Loucy (cell line): Measurements from ENCODE around the gene HS3ST2.

Experiments used
- H2AFZ ChIP-seq: fragments of 200-600 bp; sonication (generic); 2 replicates; pipeline ENCODE4 v1.6.0; 2016; ENCODE audit warnings: antibody characterized with exemption, mild to moderate bottlenecking, low read length, moderate library complexity
- H3F3A ChIP-seq: fragments of 200-600 bp; 2 replicates; pipeline ENCODE4 v1.6.0; 2016; ENCODE audit warnings: antibody characterized with exemption, low read depth, mild to moderate bottlenecking
- H3K27me3 ChIP-seq: fragments of 200-600 bp; sonication (generic); 2 replicates; pipeline ENCODE4 v1.6.1; 2014; ENCODE audit warnings: low read length, mild to moderate bottlenecking; ENCODE audit not compliant: insufficient read depth, poor library complexity, severe bottlenecking
- H3K36me3 ChIP-seq: fragments of 200-600 bp; sonication (generic); 2 replicates; pipeline ENCODE4 v1.6.1; 2016; ENCODE audit warnings: low read length; ENCODE audit not compliant: insufficient read depth
- H3K4me1 ChIP-seq: fragments of 200-600 bp; sonication (generic); 2 replicates; pipeline ENCODE4 v1.5.1; 2014; ENCODE audit warnings: low read length, mild to moderate bottlenecking; ENCODE audit not compliant: insufficient read depth, poor library complexity, severe bottlenecking
- H3K4me2 ChIP-seq: fragments of 200-600 bp; sonication (generic); 2 replicates; pipeline ENCODE4 v1.6.0; 2014; ENCODE audit warnings: antibody characterized with exemption, low read length, low read depth, mild to moderate bottlenecking; ENCODE audit not compliant: poor library complexity, severe bottlenecking
- H3K4me3 ChIP-seq: fragments of 200-600 bp; sonication (generic); 2 replicates; pipeline ENCODE4 v1.5.1; 2014; ENCODE audit warnings: low read length, mild to moderate bottlenecking, mixed read lengths; ENCODE audit not compliant: poor library complexity, severe bottlenecking
- H3K79me2 ChIP-seq: fragments of 200-600 bp; sonication (generic); 2 replicates; pipeline ENCODE4 v1.6.1; 2014; ENCODE audit warnings: low read length; ENCODE audit not compliant: insufficient read depth
- H3K9ac ChIP-seq: fragments of 200-600 bp; sonication (generic); 2 replicates; pipeline ENCODE4 v1.6.0; 2014; ENCODE audit warnings: mild to moderate bottlenecking, low read depth, low read length, moderate library complexity; ENCODE audit not compliant: poor library complexity, severe bottlenecking
- H3K9me2 ChIP-seq: fragments of 200-600 bp; sonication (generic); replicated peaks from 2 replicates; pipeline ENCODE4 v1.6.1; 2016; ENCODE audit warnings: low read depth, low read length, mixed read lengths
- H3K9me3 ChIP-seq: fragments of 200-600 bp; sonication (generic); 2 replicates; pipeline ENCODE4 v1.6.1; 2014; ENCODE audit warnings: mild to moderate bottlenecking, antibody characterized with exemption, low read length, low read depth; ENCODE audit not compliant: insufficient read depth
- H4K20me1 ChIP-seq: fragments of 200-600 bp; sonication (generic); 2 replicates; pipeline ENCODE4 v1.6.0; 2014; ENCODE audit warnings: antibody characterized with exemption, low read length, mild to moderate bottlenecking; ENCODE audit not compliant: insufficient read depth, poor library complexity, severe bottlenecking
- CTCF ChIP-seq: fragments of 200-600 bp; sonication (generic); conservative IDR thresholded peaks from 2 replicates; pipeline ENCODE4 v1.5.1; 2014; ENCODE audit warnings: mild to moderate bottlenecking, antibody characterized with exemption, low read length
- EZH2phosphoT487 ChIP-seq: fragments of 200-600 bp; IDR thresholded peaks from 2 replicates; pipeline ENCODE4 v1.6.1; 2018; ENCODE audit warnings: antibody characterized with exemption, mild to moderate bottlenecking, moderate library complexity, borderline replicate concordance

HS3ST2 gene

GRCh38 chr16:22781480-22781879, 32.5 kb upstream of the HS3ST2 start:
- Histone ChIP-seq H3K4me2 (no peak overlapping the region), H2AFZ (no peak overlapping the region), H3F3A (peaks cover 26% of the 10 kb centered on the region), H3K9me2 (no peaks in the 10 kb centered on the region), H3K4me1 (peaks cover 64% of the 10 kb centered on the region), H3K27me3 (no peaks in the 10 kb centered on the region), H4K20me1 (no peaks in the 10 kb centered on the region), H3K36me3 (no peaks in the 10 kb centered on the region), H3K4me3 (no peak overlapping the region), H3K9me3 (no peaks in the 10 kb centered on the region), H3K9ac (peak overlapping the region; percentile 37), H3K79me2 (no peaks in the 10 kb centered on the region)
- no peak for TF ChIP-seq EZH2phosphoT487
- TF ChIP-seq CTCF = no peak

- Histone ChIP-seq H3K9ac (peak overlapping the region; percentile 37), H3K9me3 (no peaks in the 10 kb centered on the region), H3K4me1 (peaks cover 71% of the 10 kb centered on the region), H3F3A (peaks cover 26% of the 10 kb centered on the region), H3K27me3 (no peaks in the 10 kb centered on the region), H3K4me3 (peak overlapping the region; percentile 26), H2AFZ (0 out of 2 replicates have a peak overlapping the region, but pooled peaks have one; percentile 13), H3K4me2 (peak overlapping the region; percentile 45), H4K20me1 (no peaks in the 10 kb centered on the region), H3K9me2 (no peaks in the 10 kb centered on the region), H3K36me3 (no peaks in the 10 kb centered on the region), H3K79me2 (no peaks in the 10 kb centered on the region)
- TF ChIP-seq EZH2phosphoT487 (no peak), CTCF (no peak)
Measured at GRCh38 chr16:22782314-22782713, 31.6 kb upstream of the HS3ST2 start.

- H3K9me2 ChIP-seq = no peaks in the 10 kb centered on the region
- H3K36me3 ChIP-seq = no peaks in the 10 kb centered on the region
- no peaks in the 10 kb centered on the region for H3K9me3 ChIP-seq
- H4K20me1 ChIP-seq = no peaks in the 10 kb centered on the region
- H3K9ac ChIP-seq = peak overlapping the region; percentile 69
- TF ChIP-seq CTCF = no peak
- no peak for TF ChIP-seq EZH2phosphoT487
- H3K4me3 ChIP-seq = peak overlapping the region; percentile 47
- peaks cover 36% of the 10 kb centered on the region for H3F3A ChIP-seq
- H3K4me2 ChIP-seq = peak overlapping the region; percentile 60
- no peak overlapping the region; the same call in 1 of the 2 replicates for H2AFZ ChIP-seq
- H3K4me1 ChIP-seq = peaks cover 83% of the 10 kb centered on the region
- H3K27me3 ChIP-seq = no peaks in the 10 kb centered on the region
- H3K79me2 ChIP-seq = no peaks in the 10 kb centered on the region
Measured at GRCh38 chr16:22784690-22785214, 29.2 kb upstream of the HS3ST2 start.
